GM19043 (cell line): Measurements from ENCODE around the gene FSIP2.
"Not testable (repeated sequence)": the region's sequence is repeated elsewhere in the genome, so short reads cannot be mapped to it uniquely, and the experiment has no call there.

Experiments used
- ATAC-seq: cut with Tn5 transposase; IDR thresholded peaks from one replicate; pipeline ENCODE4 v1.9.1; 2021; ENCODE audit warnings: low read depth; ENCODE audit not compliant: unreplicated experiment

FSIP2 gene

GRCh38 chr2:185796758-185797157 is 58.2 kb downstream of the FSIP2 start:
- no peak for ATAC-seq

GRCh38 chr2:185802926-185803325 is 64.3 kb downstream of the FSIP2 start:
- no peak for ATAC-seq

- no peak for ATAC-seq
Measured at GRCh38 chr2:185806783-185807182, 68.2 kb downstream of the FSIP2 start.

GRCh38 chr2:185807351-185807750 is 68.7 kb downstream of the FSIP2 start:
- no peak for ATAC-seq

- no peak for ATAC-seq
Measured at GRCh38 chr2:185811580-185811979, 73.0 kb downstream of the FSIP2 start.

GRCh38 chr2:185813707-185814106 is 75.1 kb downstream of the FSIP2 start:
- no peak for ATAC-seq

- no peak for ATAC-seq
Measured at GRCh38 chr2:185817991-185818390, 79.4 kb downstream of the FSIP2 start.

- no peak for ATAC-seq
Measured at GRCh38 chr2:185821467-185821866, 82.9 kb downstream of the FSIP2 start.

- ATAC-seq = no peak
Measured at GRCh38 chr2:185823773-185824172, 85.2 kb downstream of the FSIP2 start.

- ATAC-seq = no peak
Measured at GRCh38 chr2:185825557-185825956, 87.0 kb downstream of the FSIP2 start.

GRCh38 chr2:185828326-185828725 is 89.7 kb downstream of the FSIP2 start:
- no peak for ATAC-seq

GRCh38 chr2:185833864-185834263 is 95.3 kb downstream of the FSIP2 start:
- ATAC-seq = no peak

- ATAC-seq = no peak
Measured at GRCh38 chr2:185835974-185836373, 97.4 kb downstream of the FSIP2 start.

GRCh38 chr2:185854885-185855284 is 116.3 kb downstream of the FSIP2 start:
- no peak for ATAC-seq

GRCh38 chr2:185857691-185858090 is 119.1 kb downstream of the FSIP2 start:
- no peak for ATAC-seq

- no peak for ATAC-seq
Measured at GRCh38 chr2:185859506-185859905, 120.9 kb downstream of the FSIP2 start.

- no peak for ATAC-seq
Measured at GRCh38 chr2:185860321-185860720, 121.7 kb downstream of the FSIP2 start.

GRCh38 chr2:185862657-185863398 is 124.2 kb downstream of the FSIP2 start:
- no peak for ATAC-seq

GRCh38 chr2:185864468-185865260 is 126.1 kb downstream of the FSIP2 start:
- ATAC-seq = not testable (repeated sequence)

- no peak for ATAC-seq
Measured at GRCh38 chr2:185875136-185875931, 136.7 kb downstream of the FSIP2 start.

GRCh38 chr2:185876234-185876633 is 137.6 kb downstream of the FSIP2 start:
- ATAC-seq = no peak
